Right renal cortex interstitium (tissue), 3 donors: Measurements from ENCODE around the gene SLC6A12. TPM values are rescaled to one million over a fixed set of nuclear protein-coding genes. Genes with fewer than 3 reads are reported as not detected.

Source experiments
- DNase-seq, 3 donors: peaks; one replicate each; pipeline ENCODE4 v3.0.0-alpha.2; 2013; ENCODE audit warnings: low read depth in 3 of 3, low spot score in 2 of 3
- polyA plus RNA-seq, 3 donors: library from polyadenylated mRNA; unstranded; fragments of 120-200 nt; gene quantifications; one replicate each; pipeline ENCODE4 v1.2.1, GENCODE V29; 2013; ENCODE audit not compliant: insufficient read length in 3 of 3

The SLC6A12 gene
- polyA plus RNA-seq = 10 to 100 TPM; 13.2 to 14.5 (median 14.5) TPM

- no peak for DNase-seq
These were observed at the start of gene SLC6A12 for GRCh38 chr12:214003-214741. TSS of gene SLC6A12 (minus strand) at chr12:214157. CDS start at chr12:209986, 4,171 bp downstream.

DNA sequence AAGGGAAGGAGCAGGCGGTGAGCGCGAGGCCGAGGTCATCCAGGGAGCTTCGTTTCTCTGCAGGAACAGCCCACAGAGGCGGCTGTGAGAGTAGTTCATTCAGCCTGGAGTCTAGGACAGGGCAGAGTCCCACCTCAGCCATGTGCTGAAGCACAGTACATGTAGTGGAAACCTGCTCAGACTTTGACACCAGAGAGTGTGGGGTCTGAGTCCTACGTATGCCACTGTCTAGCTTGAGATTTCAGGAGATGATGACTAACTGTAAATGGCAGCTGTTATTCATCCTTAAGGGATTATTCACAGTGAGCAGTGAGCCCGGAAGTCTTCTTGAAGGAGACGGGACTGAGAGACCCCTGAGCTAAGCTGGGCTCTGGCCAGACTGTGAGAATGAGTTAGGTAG is 49.6 kb upstream of the SLC6A12 start:
- no peak for DNase-seq

DNA sequence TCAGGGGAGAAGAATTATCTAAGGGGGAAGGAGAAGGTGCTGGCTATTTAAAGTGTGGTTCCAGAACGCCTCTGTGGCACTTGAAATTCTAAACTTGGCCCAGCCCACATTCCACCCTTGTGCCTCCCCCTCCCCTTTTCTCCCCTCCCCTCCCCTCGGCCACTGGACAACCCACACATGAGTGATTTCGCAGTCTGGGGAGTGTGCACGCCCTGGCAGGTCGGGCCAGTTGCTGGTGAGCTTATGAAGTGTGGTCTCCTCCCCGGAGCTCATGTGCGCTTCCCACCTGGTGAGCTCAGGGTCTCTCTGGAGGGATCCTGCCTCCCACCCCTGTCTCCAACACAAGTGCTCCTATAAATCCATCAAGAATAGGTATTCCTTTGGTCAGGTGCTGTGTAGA is 48.9 kb upstream of the SLC6A12 start, which contains the start of gene SLC6A13:
TSS of gene SLC6A13 (minus strand) at position 20 of the 400 bp plus-strand sequence. CDS start 2,784 bp downstream, outside the sequence.
- DNase-seq = peak in 2 of 3 donors; percentile 56 to 75

- no peak for DNase-seq
These were observed 48.2 kb upstream of the SLC6A12 start for GRCh38 chr12:262113-262512.

- DNase-seq = no peak
These were observed 43.8 kb upstream of the SLC6A12 start for GRCh38 chr12:257521-258321.

DNA sequence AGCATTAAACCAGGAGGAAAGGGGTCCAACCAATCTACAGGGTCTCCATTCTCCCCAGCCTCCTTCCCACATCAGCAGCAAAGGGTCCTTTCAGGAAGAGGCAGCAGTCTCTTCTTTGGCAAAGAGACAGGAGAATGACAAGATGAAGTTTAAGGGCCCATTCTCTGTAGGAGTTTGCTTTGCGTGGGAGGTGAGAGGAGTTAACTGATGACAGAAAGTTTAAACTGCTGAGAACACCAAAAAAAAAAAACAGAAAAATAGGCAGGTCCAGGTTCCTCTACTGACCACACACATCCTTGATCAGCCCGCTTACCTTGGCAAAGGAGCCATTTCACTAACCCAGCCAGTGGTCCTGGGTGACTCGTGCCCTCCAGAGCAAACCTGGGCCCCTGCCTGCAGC is 43.0 kb upstream of the SLC6A12 start:
- DNase-seq = no peak

GRCh38 chr12:256225-256624 is 42.3 kb upstream of the SLC6A12 start:
- no peak for DNase-seq

GRCh38 chr12:254912-255311 is 41.0 kb upstream of the SLC6A12 start:
- no peak for DNase-seq

DNA sequence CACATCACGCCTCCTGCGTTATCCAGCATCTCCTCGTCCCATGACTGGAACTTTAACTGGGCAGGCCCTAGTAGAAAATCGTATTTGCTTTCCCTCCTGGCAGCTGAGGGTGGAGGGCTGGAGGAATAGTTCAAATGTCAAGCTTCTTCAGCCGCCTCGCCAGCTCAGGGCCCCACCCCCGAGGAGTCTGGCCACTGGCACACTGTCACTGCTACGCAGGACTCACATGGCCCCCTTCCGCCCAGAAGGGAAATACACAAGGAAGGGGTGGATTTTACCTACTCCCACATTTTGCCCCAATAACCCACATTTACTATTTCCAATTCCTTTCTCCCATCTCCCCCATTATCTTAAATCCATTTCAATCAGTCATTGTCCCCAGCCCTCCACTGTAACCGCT is 40.1 kb upstream of the SLC6A12 start:
- no peak for DNase-seq

DNA sequence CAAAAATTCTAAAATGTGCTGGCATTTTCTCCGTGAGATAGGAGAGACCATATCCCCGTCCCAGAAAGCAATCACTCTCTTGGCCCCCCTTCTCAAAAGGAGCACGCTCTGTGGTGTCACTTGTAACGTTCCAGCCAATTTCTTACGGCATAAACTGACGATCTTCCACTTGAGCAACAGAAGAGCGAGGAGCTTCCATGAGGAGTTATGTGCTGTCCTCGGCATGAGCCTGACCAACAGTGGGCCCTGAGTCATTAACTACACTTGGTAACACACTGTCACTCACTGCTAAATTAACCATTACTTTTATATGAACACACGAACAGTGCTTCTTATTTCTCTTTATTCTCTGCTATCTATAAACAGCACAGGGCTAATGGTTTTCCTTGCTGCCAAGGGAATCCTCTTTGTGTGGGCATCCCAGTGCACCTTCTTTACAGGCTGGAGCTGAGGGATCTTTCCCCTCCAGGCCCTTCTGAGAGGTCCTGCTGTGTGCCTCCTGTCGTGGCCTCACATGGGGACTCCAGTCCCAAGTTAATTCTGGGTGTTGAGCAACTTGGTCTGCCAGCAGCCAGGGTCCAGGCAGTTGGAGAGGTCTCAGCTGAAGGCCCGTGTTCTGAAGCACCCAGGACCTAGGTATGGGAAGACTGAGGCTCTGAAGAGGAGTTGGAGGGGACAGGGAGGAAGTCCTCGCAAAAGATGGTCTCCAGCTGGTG is 39.3 kb upstream of the SLC6A12 start:
- no peak for DNase-seq

GRCh38 chr12:252636-253035 is 38.7 kb upstream of the SLC6A12 start:
- DNase-seq = peak in 2 of 3 donors; percentile 58 to 65

DNA sequence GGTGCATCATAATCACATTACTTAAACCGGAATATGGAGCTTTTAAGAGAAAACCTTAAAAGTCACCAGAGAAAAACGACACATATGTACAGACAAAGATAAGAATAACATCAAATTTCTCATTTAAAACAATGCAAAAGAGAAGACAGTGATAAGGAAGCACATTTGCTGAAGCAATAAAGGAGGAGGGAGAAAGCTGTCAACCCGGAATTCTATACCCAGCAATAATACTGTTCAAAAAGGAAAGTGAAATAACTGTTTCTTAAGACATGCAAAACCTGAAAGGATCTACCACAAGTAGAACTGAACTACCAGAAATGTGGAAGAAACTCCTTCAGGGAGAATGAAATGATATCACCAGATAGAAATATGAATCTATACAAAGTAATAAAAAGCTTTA is 33.3 kb upstream of the SLC6A12 start:
- DNase-seq = no peak

DNA sequence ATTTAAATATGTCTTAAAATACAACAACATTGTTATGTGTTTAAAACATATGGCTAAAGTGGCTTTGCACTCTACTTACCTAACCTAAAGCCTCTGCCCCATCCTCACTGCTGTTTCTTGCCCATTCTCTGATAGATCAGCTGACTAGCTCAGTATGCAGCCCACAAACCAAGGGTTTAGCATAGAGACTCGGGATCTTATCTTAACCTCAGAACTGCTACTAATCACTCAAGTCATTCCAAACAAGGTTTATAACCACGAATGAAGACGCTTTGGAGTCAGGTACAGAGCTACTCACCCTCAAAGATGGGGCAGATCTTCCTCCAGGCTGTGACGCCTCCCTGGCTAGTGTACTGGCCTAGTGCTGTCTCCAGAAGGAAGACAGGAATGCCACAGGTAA is 29.4 kb upstream of the SLC6A12 start:
- DNase-seq = no peak

- DNase-seq = no peak
These were observed 28.5 kb upstream of the SLC6A12 start for GRCh38 chr12:242496-242895.

DNA sequence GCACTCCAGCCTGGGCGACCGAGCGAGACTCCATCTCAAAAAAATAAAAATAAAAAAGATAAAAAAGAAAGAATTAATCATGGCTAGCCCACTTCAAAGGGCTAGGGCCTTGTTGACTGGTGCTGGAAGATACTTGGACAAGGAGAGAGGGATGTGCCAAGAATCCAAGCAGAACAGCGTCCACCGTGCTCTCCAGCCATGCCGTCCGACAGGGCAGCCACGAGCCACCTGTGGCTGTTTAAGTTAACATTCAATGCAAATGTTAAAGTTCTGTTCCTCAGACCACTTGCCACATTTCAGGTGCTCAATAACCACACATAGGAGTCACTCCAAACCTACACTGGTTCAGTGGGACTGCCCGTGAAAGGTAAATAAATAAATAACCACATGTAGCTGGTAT is 27.3 kb upstream of the SLC6A12 start:
- no peak for DNase-seq

- DNase-seq = no peak
These were observed 26.6 kb upstream of the SLC6A12 start for GRCh38 chr12:240566-240965.

DNA sequence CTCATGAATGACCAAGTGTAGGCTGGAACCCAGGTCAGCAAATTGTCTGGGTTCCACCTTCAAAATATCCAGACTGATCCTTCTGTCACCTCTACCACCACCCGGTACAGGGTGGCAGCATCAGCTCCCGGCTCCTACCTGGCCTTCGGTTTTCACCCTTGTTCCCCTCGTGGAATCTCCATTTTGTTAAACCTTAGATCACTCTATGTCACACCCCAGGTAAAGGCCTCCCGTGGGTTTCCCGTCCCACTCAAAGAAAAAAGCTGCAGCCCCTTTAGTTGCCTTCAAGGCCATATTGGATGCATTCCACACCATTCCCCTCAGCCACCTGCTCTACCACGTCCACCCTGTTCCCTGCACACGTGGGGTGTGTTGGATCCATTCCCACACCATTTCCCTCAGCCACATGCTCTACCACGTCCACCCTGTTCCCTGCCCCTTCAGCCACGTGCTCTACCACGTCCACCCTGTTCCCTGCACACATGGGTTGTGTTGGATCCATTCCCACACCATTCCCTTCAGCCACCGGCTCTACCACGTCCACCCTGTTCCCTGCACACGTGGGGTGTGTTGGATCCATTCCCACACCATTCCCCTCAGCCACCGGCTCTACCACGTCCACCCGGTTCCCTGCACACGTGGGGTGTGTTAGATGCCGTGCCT is 24.9 kb upstream of the SLC6A12 start:
- no peak for DNase-seq

- no peak for DNase-seq
These were observed 24.2 kb upstream of the SLC6A12 start for GRCh38 chr12:238116-238515.

DNA sequence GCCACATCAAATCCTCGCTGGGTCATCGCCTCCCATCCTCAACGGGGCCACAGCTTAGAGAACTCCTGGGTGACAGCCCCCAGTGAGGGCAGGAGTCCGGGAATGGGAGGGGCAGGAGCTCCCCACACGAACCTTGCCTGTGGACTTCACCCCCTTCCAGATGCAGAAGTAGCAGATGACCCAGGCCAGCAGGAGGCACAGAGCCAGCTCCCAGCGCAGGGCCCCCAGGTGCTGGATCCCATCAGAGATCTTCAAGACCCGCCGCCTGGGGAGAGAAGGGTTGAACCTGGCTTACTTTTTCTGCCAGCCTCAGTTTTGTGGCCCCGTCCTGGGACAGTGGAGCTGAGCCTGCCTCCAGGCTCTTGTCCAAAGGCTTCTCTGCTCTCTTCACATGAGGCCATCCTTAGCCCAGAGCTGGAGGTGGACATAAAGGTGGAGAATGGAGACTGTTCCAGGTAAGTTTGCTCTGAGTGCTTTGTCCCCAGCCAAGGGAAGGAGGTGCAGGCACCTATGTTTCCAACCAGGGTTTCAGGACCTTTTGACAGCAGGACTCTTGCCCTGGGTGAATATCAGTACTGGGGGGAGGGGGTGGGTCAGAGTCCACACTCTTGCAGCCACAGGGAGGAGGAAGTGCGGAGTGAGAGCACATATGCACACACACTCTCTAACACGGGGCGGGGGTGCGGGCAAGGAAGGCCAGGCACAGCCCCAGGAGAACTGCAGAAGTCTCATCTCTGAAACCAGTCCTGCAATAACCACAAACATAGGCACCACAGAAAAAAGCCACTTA is 23.3 kb upstream of the SLC6A12 start:
- DNase-seq = no peak

DNA sequence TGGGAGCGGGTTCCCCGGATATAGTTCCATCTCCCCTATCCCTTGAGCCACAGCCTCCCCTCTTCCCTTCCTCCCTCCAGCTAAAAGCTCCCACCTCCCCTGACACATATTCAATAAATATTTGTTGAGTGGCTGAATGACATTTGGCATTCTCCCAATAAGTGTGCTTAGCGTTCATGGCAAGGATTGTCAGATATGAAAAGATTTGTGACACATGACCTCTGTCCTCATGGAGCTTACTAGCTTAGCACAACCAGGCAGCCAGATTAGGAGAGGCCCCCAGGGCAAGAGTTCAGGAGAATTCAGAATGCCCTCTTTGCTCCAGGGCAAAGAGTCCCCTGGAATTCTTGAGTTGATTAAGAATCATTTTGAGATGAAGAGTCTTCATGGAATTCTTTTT is 22.5 kb upstream of the SLC6A12 start:
- no peak for DNase-seq
